K562 (cell line): ENCODE measurements around the gene ZNF234. TPM values are rescaled to one million over a fixed set of nuclear protein-coding genes. Genes with fewer than 3 reads are reported as not detected.
A peak's percentile ranks its signal among the peaks of the same experiment; 100 is the strongest.

ENCODE experiments used
- DPF2 ChIP-seq: fragments of 450-650 bp; IDR thresholded peaks from 2 replicates; pipeline ENCODE4 v1.6.1; 2016
- EGR1 ChIP-seq: fragments of 450-650 bp; conservative IDR thresholded peaks from 2 replicates; pipeline ENCODE4 v1.6.1; 2017; ENCODE audit warnings: mild to moderate bottlenecking
- EWSR1 ChIP-seq: fragments of 450-650 bp; IDR thresholded peaks from 2 replicates; pipeline ENCODE4 v1.6.1; 2018; ENCODE audit warnings: borderline replicate concordance, mild to moderate bottlenecking, low read depth, moderate library complexity; ENCODE audit not compliant: partially characterized antibody
- FOXJ2 ChIP-seq: fragments of 200-800 bp; sonication (Bioruptor generic); IDR thresholded peaks from 2 replicates; pipeline ENCODE4 v1.6.1; 2016; ENCODE audit warnings: missing genetic modification characterization, missing compliant biosample characterization
- MGA ChIP-seq: fragments of 450-650 bp; IDR thresholded peaks from 2 replicates; pipeline ENCODE4 v1.6.1; 2016; ENCODE audit warnings: mild to moderate bottlenecking, moderate library complexity
- NRF1 ChIP-seq, 2 experiments: fragments of 450-650 bp; IDR thresholded peaks in 1 of 2; conservative IDR thresholded peaks in 1 of 2; 2 replicates each; pipeline ENCODE4 v1.6.1; 2014; ENCODE audit warnings: mild to moderate bottlenecking in 2 of 2
- PHTF2 ChIP-seq: fragments of 250-450 bp; sonication (Bioruptor Pico); IDR thresholded peaks from 2 replicates; pipeline ENCODE4 v1.5.0; 2021; ENCODE audit warnings: mild to moderate bottlenecking
- POLR2B ChIP-seq: fragments of 450-650 bp; IDR thresholded peaks from 2 replicates; pipeline ENCODE4 v1.6.1; 2018; ENCODE audit warnings: low read depth; ENCODE audit not compliant: partially characterized antibody
- PRDM10 ChIP-seq: fragments of 450-650 bp; IDR thresholded peaks from 2 replicates; pipeline ENCODE4 v1.6.1; 2018; ENCODE audit not compliant: partially characterized antibody
- SMAD4 ChIP-seq: fragments of 250-450 bp; sonication (Bioruptor Pico); conservative IDR thresholded peaks from 2 replicates; pipeline ENCODE4 v1.8.0; 2021; ENCODE audit warnings: inconsistent platforms, mild to moderate bottlenecking, moderate library complexity
- TBP ChIP-seq: optimal IDR thresholded peaks from 2 replicates; pipeline ENCODE3; 2011; ENCODE audit warnings: low read depth, low read length, improper control_type of control experiment
- ZNF197 ChIP-seq: fragments of 200-800 bp; sonication (Bioruptor generic); IDR thresholded peaks from 2 replicates; pipeline ENCODE4 v1.6.1; 2016; ENCODE audit warnings: low read depth, missing genetic modification characterization, missing compliant biosample characterization
- polyA plus RNA-seq, 8 experiments: library from polyadenylated mRNA; depleted of rRNA in 4 of 8; stranded (reverse) in 5 of 8; unstranded in 3 of 8; fragments of >200 nt; fragmentation: Nextera tagmentation in 2 of 8; fragmentation: Illumina TruSeq in 1 of 8; extraction: Ambion mirVana in 2 of 8; extraction: Trizol in 1 of 8; gene quantifications; 2 replicates each; pipeline versions ENCODE4 v1.2.1 to v1.2.3, GENCODE V29; 2011 to 2014; ENCODE audit warnings: inconsistent platforms in 1 of 8, missing spikeins in 1 of 8
- total RNA-seq, 7 experiments: library from RNA; depleted of rRNA in 6 of 7; stranded (reverse); fragments of >200 nt in 6 of 7; fragmentation: Illumina TruSeq in 2 of 7; extraction: Trizol in 2 of 7; gene quantifications; 2 replicates each; pipeline versions ENCODE4 v1.2.1 to v1.2.3, GENCODE V29; 2011 to 2021; ENCODE audit warnings: low replicate concordance in 1 of 7

ZNF234 gene
- total and polyA plus RNA-seq, 9 of the 15 experiments (the other 6 are each of a cell fraction or from before 2014, with no cell fraction given), result 0.82 to 2.9 (median 1.5) TPM

DNA sequence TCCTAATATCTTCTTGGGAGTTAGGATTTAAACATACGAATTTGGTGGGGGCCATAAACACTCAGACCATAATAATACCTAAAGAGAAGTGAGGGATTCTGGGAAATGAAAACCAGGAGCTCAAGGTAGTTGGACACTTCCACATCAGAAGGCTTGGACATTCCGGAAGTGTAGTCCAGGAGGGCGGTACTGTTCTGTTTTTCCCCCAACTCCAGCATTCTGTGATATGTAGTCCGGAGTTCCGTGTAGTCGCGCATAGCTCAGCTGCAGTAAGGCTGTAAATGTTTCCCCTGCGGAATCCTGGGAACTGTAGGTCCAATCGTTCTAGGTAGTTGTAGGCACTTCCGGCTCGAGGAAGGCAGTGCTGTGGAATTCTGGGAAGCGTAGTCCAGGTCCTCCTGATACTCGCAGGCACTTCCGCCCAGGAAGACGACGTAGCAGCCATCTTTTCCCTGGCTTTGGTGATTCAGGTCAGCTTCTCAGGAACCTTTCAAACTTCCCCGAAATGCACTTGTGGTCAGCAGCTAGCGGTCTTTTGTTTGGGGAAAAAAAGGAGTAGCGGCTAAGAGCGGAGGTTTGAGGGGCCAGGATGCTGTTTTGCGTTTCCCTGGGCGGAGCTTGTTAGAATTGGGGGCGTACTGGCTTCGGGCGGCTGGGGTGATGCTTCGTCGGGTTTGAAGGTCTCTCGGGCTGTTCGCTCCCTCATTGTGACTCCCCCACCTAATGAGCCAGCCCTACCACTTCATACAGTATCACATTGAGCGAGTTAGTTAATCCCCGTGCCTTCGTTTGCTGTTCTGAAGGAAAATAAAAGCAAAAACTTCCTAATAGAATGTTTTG is 23.5 kb downstream of the ZNF234 start, which contains the start of gene ZNF226 (continued):
- TF ChIP-seq PRDM10 (peak; percentile 40), DPF2 (0 out of 2 replicates have a peak, but pooled peaks have one; percentile 16), ZNF197 (CRISPR knock-in tag) (no peak), FOXJ2 (peak; percentile 70; the same call in 1 of the 2 replicates), NRF1 (conservative IDR thresholded peaks at IDR 0.05 in 1 of 2, IDR thresholded peaks at IDR 0.05 in 1 of 2) (peak; percentile 69 to 74), PHTF2 (no peak), POLR2B (peak; percentile 75), EGR1 (0 out of 2 replicates have a peak, but pooled peaks have one; percentile 4), TBP (peak; percentile 29), MGA (0 out of 2 replicates have a peak, but pooled peaks have one; percentile 41), EWSR1 (no peak), SMAD4 (CRISPR knock-in tag) (0 out of 2 replicates have a peak, but pooled peaks have one; percentile 18)
